ENCODE results near the gene GRM4. TPM values are rescaled to one million over a fixed set of nuclear protein-coding genes. Genes with fewer than 3 reads are reported as not detected.
A peak's percentile ranks its signal among the peaks of the same experiment; 100 is the strongest.

GRM4 gene
- total and polyA plus RNA-seq, 4 donors: 2.8 to 22.1 (median 15.2) TPM

DNA sequence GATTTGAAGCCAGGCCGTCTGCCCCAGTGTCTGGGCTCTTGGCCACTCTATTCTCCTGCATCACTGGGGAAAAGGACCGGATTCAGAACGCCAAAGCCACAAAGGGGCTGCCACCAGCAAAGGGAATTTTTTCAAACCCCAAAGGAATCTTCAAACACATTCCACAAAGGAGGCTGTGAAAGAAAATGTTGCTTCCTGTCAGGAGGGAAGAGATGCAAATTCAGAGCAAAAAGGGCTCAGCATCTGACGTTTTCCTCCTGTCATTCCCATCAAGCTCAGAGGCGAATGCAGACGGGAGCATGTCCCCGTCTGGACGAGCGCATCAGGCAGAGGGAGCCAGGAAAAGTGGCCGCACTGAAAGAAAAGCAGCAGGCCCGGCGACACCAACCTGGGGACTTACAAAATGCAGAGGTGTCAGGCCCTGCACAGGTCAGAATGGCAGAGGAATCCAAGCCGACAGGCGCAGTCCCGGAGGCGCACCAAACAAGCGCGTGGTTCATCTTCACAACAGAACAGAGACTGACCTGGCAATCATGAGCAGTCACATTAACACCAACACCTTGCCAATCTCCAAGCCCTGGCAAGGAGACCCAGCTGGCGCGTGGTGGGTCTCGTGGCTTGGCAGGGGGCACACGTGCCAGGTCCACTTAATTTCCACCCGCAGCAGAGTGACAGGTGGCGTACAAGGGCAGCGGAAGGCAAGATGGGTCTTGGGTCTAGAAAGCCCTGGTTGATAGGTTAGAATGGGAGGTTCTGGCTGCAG, 62.8 kb downstream of the GRM4 start:
- peak in 1 of 6 donors; percentile 46 for DNase-seq (ENCODE audit: low read depth in 4 of 6, low spot score in 6 of 6)
- Histone ChIP-seq H3K27me3 (ENCODE audit: control insufficient read depth, insufficient read depth, low read length) (peaks cover 2% of the 10 kb centered on the region), H3K9me3 (ENCODE audit: control insufficient read depth, insufficient read depth, low read length) (no peaks in the 10 kb centered on the region), H3K27ac (ENCODE audit: low read depth, low read length) (no peak overlapping the region), H3K4me1 (ENCODE audit: control insufficient read depth, insufficient read depth, low read length) (peaks cover 6% of the 10 kb centered on the region), H3K4me3 (ENCODE audit: low read depth, low read length) (no peak overlapping the region), H3K36me3 (ENCODE audit: control insufficient read depth, insufficient read depth, low read length) (peaks cover 24% of the 10 kb centered on the region)
- WGBS (ENCODE audit: insufficient coverage): 66% methylated on average over 23 of the region's 25 CpGs

GRCh38 chr6:34082348-34082747, 63.5 kb downstream of the GRM4 start:
- peaks cover 24% of the 10 kb centered on the region for H3K36me3 ChIP-seq (ENCODE audit: control insufficient read depth, insufficient read depth, low read length)
- peaks cover 6% of the 10 kb centered on the region for H3K4me1 ChIP-seq (ENCODE audit: control insufficient read depth, insufficient read depth, low read length)
- no peak overlapping the region for H3K27ac ChIP-seq (ENCODE audit: low read depth, low read length)
- WGBS (ENCODE audit: insufficient coverage): 86% methylated on average over 9 of the region's 10 CpGs
- peaks cover 2% of the 10 kb centered on the region for H3K27me3 ChIP-seq (ENCODE audit: control insufficient read depth, insufficient read depth, low read length)
- DNase-seq (ENCODE audit: low read depth in 4 of 6, low spot score in 6 of 6): no peak
- no peaks in the 10 kb centered on the region for H3K9me3 ChIP-seq (ENCODE audit: control insufficient read depth, insufficient read depth, low read length)
- no peak overlapping the region for H3K4me3 ChIP-seq (ENCODE audit: low read depth, low read length)

DNA sequence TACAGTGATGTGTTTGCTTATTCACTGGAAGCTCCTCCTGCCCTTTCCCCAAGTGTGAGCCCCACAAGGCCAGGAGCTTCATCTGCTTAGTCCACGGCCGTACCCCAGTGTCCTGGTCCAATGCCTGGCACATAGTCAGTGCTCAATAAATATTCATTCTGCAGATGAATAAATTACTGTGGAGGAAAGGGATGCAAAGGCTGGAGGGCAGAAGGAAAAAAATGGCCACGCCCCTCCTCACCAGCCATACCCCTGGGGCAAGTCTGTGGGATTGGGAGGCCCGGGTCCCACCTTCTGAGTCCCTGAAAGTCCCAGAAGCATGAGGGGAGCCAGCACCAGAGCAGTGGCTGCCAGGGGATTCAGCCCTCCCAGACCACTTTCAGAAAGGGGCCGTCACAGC, 65.5 kb downstream of the GRM4 start:
- Histone ChIP-seq H3K9me3 (ENCODE audit: control insufficient read depth, insufficient read depth, low read length) (no peaks in the 10 kb centered on the region), H3K27me3 (ENCODE audit: control insufficient read depth, insufficient read depth, low read length) (peaks cover 2% of the 10 kb centered on the region), H3K36me3 (ENCODE audit: control insufficient read depth, insufficient read depth, low read length) (peaks cover 18% of the 10 kb centered on the region), H3K4me3 (ENCODE audit: low read depth, low read length) (no peak overlapping the region), H3K4me1 (ENCODE audit: control insufficient read depth, insufficient read depth, low read length) (peaks cover 9% of the 10 kb centered on the region), H3K27ac (ENCODE audit: low read depth, low read length) (no peak overlapping the region)
- WGBS (ENCODE audit: insufficient coverage): 83% methylated on average over 1 of the region's 5 CpGs
- no peak for DNase-seq (ENCODE audit: low read depth in 4 of 6, low spot score in 6 of 6)

DNA sequence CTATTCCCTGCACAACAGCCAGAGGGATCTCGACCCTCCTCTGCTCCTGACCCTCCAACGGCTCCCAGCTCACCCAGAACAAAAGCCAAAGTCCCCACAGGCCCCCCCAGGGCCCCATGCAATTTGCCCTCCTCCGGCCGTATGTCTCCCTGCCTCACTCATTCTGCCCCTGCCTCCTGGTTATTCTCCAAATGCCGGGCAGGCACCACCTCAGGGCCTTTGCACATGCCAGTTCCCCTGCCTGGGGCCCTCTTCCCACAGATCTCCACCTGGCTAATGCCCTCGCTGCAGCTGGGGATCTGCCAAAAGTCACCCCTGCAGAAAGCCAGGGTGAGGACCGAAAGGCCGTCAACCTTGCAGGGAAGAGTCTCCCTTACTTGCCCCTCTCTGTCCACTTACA, 66.0 kb downstream of the GRM4 start:
- no peak overlapping the region for H3K4me3 ChIP-seq (ENCODE audit: low read depth, low read length)
- DNase-seq (ENCODE audit: low read depth in 4 of 6, low spot score in 6 of 6): no peak
- peaks cover 14% of the 10 kb centered on the region for H3K36me3 ChIP-seq (ENCODE audit: control insufficient read depth, insufficient read depth, low read length)
- WGBS (ENCODE audit: insufficient coverage): 68% methylated on average over 8 of the region's 8 CpGs
- no peak overlapping the region for H3K27ac ChIP-seq (ENCODE audit: low read depth, low read length)
- peaks cover 2% of the 10 kb centered on the region for H3K27me3 ChIP-seq (ENCODE audit: control insufficient read depth, insufficient read depth, low read length)
- H3K4me1 ChIP-seq (ENCODE audit: control insufficient read depth, insufficient read depth, low read length): peaks cover 10% of the 10 kb centered on the region
- H3K9me3 ChIP-seq (ENCODE audit: control insufficient read depth, insufficient read depth, low read length): no peaks in the 10 kb centered on the region

DNA sequence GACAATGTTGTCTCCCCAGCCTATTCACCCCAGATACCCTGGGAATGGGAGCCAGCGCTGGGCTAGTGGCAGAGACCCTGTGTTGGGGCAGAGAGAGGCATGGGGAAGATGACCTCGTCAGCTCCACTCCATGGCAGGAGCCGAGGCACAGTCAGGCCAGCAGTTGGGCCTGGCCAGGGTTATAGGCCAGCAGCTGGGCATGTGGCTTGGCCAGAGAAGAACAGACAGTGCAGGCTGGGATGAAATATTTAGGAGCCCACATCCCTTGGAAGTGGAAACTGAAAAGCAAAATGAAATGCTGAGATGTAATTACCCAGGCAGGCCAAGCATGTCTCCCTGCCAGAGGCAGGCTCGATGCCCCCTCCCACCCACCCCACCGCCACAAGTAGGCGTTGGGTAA, 70.0 kb downstream of the GRM4 start:
- Histone ChIP-seq H3K4me3 (ENCODE audit: low read depth, low read length) (no peak overlapping the region), H3K27ac (ENCODE audit: low read depth, low read length) (no peak overlapping the region), H3K9me3 (ENCODE audit: control insufficient read depth, insufficient read depth, low read length) (no peaks in the 10 kb centered on the region), H3K27me3 (ENCODE audit: control insufficient read depth, insufficient read depth, low read length) (no peaks in the 10 kb centered on the region), H3K36me3 (ENCODE audit: control insufficient read depth, insufficient read depth, low read length) (no peaks in the 10 kb centered on the region), H3K4me1 (ENCODE audit: control insufficient read depth, insufficient read depth, low read length) (peaks cover 25% of the 10 kb centered on the region)
- WGBS (ENCODE audit: insufficient coverage): 70% methylated on average over 2 of the region's 6 CpGs
- DNase-seq (ENCODE audit: low read depth in 4 of 6, low spot score in 6 of 6): no peak

GRCh38 chr6:34074064-34074742, 71.7 kb downstream of the GRM4 start:
- WGBS (ENCODE audit: insufficient coverage): 57% methylated on average over 13 of the region's 22 CpGs
- H3K36me3 ChIP-seq (ENCODE audit: control insufficient read depth, insufficient read depth, low read length): no peaks in the 10 kb centered on the region
- H3K4me3 ChIP-seq (ENCODE audit: low read depth, low read length): no peak overlapping the region
- no peak overlapping the region for H3K27ac ChIP-seq (ENCODE audit: low read depth, low read length)
- peak in 1 of 6 donors; percentile 60 for DNase-seq (ENCODE audit: low read depth in 4 of 6, low spot score in 6 of 6)
- peaks cover 28% of the 10 kb centered on the region for H3K4me1 ChIP-seq (ENCODE audit: control insufficient read depth, insufficient read depth, low read length)
- H3K27me3 ChIP-seq (ENCODE audit: control insufficient read depth, insufficient read depth, low read length): no peaks in the 10 kb centered on the region
- H3K9me3 ChIP-seq (ENCODE audit: control insufficient read depth, insufficient read depth, low read length): no peaks in the 10 kb centered on the region

GRCh38 chr6:34073540-34073939, 72.3 kb downstream of the GRM4 start:
- 31% methylated on average over 7 of the region's 7 CpGs for WGBS (ENCODE audit: insufficient coverage)
- H3K4me1 ChIP-seq (ENCODE audit: control insufficient read depth, insufficient read depth, low read length): peaks cover 25% of the 10 kb centered on the region
- DNase-seq (ENCODE audit: low read depth in 4 of 6, low spot score in 6 of 6): no peak
- H3K27ac ChIP-seq (ENCODE audit: low read depth, low read length): no peak overlapping the region
- H3K4me3 ChIP-seq (ENCODE audit: low read depth, low read length): no peak overlapping the region
- no peaks in the 10 kb centered on the region for H3K9me3 ChIP-seq (ENCODE audit: control insufficient read depth, insufficient read depth, low read length)
- no peaks in the 10 kb centered on the region for H3K27me3 ChIP-seq (ENCODE audit: control insufficient read depth, insufficient read depth, low read length)
- H3K36me3 ChIP-seq (ENCODE audit: control insufficient read depth, insufficient read depth, low read length): no peaks in the 10 kb centered on the region

DNA sequence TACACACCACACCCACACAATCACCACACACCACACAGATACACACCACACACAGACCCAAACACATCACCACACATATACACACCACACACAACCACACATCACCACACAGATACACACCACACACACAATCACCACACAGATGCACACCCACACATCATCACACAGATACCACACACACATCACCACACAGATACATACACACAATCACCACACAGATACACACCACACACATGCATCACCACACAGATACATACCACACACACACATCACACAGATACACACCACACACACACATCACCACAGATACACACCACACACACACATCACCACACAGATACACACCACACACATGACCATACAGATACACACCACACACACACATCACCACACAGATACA, 73.2 kb downstream of the GRM4 start:
- H3K9me3 ChIP-seq (ENCODE audit: control insufficient read depth, insufficient read depth, low read length): no peaks in the 10 kb centered on the region
- H3K36me3 ChIP-seq (ENCODE audit: control insufficient read depth, insufficient read depth, low read length): no peaks in the 10 kb centered on the region
- no peak for DNase-seq (ENCODE audit: low read depth in 4 of 6, low spot score in 6 of 6)
- no peak overlapping the region for H3K4me3 ChIP-seq (ENCODE audit: low read depth, low read length)
- peaks cover 25% of the 10 kb centered on the region for H3K4me1 ChIP-seq (ENCODE audit: control insufficient read depth, insufficient read depth, low read length)
- no peak overlapping the region for H3K27ac ChIP-seq (ENCODE audit: low read depth, low read length)
- no peaks in the 10 kb centered on the region for H3K27me3 ChIP-seq (ENCODE audit: control insufficient read depth, insufficient read depth, low read length)

DNA sequence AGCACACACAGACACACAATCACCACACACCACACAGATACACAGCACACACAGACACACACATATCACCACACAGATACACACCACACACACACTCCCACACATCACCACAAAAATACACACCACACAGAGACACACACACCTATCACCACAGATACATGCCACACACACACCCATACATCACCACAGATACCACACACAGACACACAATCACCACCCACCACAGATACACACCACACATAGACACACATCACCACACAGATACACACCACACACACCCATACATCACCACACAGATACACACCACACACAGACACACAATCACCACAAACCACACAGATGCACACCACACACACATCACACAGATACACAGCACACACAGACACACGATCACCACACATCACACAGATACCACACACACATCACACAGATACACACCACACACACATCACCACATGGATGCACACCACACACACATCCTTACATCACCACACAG, 74.0 kb downstream of the GRM4 start:
- H3K27me3 ChIP-seq (ENCODE audit: control insufficient read depth, insufficient read depth, low read length): no peaks in the 10 kb centered on the region
- no peak overlapping the region for H3K4me3 ChIP-seq (ENCODE audit: low read depth, low read length)
- no peaks in the 10 kb centered on the region for H3K36me3 ChIP-seq (ENCODE audit: control insufficient read depth, insufficient read depth, low read length)
- H3K4me1 ChIP-seq (ENCODE audit: control insufficient read depth, insufficient read depth, low read length): peaks cover 26% of the 10 kb centered on the region
- 100% methylated on average over 1 of the region's 1 CpG for WGBS (ENCODE audit: insufficient coverage)
- H3K9me3 ChIP-seq (ENCODE audit: control insufficient read depth, insufficient read depth, low read length): no peaks in the 10 kb centered on the region
- no peak for DNase-seq (ENCODE audit: low read depth in 4 of 6, low spot score in 6 of 6)
- no peak overlapping the region for H3K27ac ChIP-seq (ENCODE audit: low read depth, low read length)
